ENCODE results near the gene GOLGA8S. TPM values are rescaled to one million over a fixed set of nuclear protein-coding genes. Genes with fewer than 3 reads are reported as not detected.
"Not testable (repeated sequence)": the region's sequence is repeated elsewhere in the genome, so short reads cannot be mapped to it uniquely, and the experiment has no call there.

GOLGA8S gene
- polyA plus RNA-seq, 6 donors from 2014 or later: not detected

- H3K27ac Mint-ChIP-seq; H3K27me3 Mint-ChIP-seq; H3K4me1 Mint-ChIP-seq; ATAC-seq (ENCODE audit: low read depth in 2 of 2); H3K4me3 Mint-ChIP-seq; H3K9me3 Mint-ChIP-seq; H3K36me3 Mint-ChIP-seq; DNase-seq: not testable (repeated sequence)
These were observed 24.4 kb downstream of the GOLGA8S start for GRCh38 chr15:23378946-23379345.

- not testable (repeated sequence) for ATAC-seq (ENCODE audit: low read depth in 2 of 2); DNase-seq; H3K4me1 Mint-ChIP-seq; H3K27ac Mint-ChIP-seq; H3K4me3 Mint-ChIP-seq; H3K9me3 Mint-ChIP-seq; H3K36me3 Mint-ChIP-seq; H3K27me3 Mint-ChIP-seq
These were observed 26.2 kb downstream of the GOLGA8S start for GRCh38 chr15:23380700-23381099.

GRCh38 chr15:23381192-23381591 is 26.6 kb downstream of the GOLGA8S start:
- not testable (repeated sequence) for DNase-seq; H3K27ac Mint-ChIP-seq; H3K9me3 Mint-ChIP-seq; H3K36me3 Mint-ChIP-seq; H3K27me3 Mint-ChIP-seq; ATAC-seq (ENCODE audit: low read depth in 2 of 2); H3K4me3 Mint-ChIP-seq; H3K4me1 Mint-ChIP-seq

GRCh38 chr15:23384371-23384770 is 29.8 kb downstream of the GOLGA8S start:
- Mint-ChIP-seq H3K4me1 (peaks cover 0 to 3% (median 0%) of the 10 kb centered on the region in 3 donors), H3K9me3 (peaks cover 0 to 1% (median 0%) of the 10 kb centered on the region in 7 donors), H3K4me3 (no peak overlapping the region), H3K27me3 (peaks cover 0 to 15% (median 7%) of the 10 kb centered on the region in 3 donors), H3K36me3 (no peaks in the 10 kb centered on the region), H3K27ac (no peak overlapping the region)
- no peak for ATAC-seq (ENCODE audit: low read depth in 2 of 2)
- no peak for DNase-seq

GRCh38 chr15:23385886-23386430 is 31.4 kb downstream of the GOLGA8S start:
- no peak for ATAC-seq (ENCODE audit: low read depth in 2 of 2)
- no peak overlapping the region for H3K4me3 Mint-ChIP-seq
- H3K9me3 Mint-ChIP-seq: peaks cover 0 to 1% (median 0%) of the 10 kb centered on the region in 7 donors
- no peaks in the 10 kb centered on the region for H3K36me3 Mint-ChIP-seq
- H3K27me3 Mint-ChIP-seq: peaks cover 5 to 15% (median 7%) of the 10 kb centered on the region in 3 donors
- H3K27ac Mint-ChIP-seq: no peak overlapping the region
- DNase-seq: no peak
- H3K4me1 Mint-ChIP-seq: peaks cover 0 to 3% (median 0%) of the 10 kb centered on the region in 3 donors

GRCh38 chr15:23387621-23388190 is 33.2 kb downstream of the GOLGA8S start:
- no peak overlapping the region for H3K4me3 Mint-ChIP-seq
- DNase-seq (no peak), ATAC-seq (ENCODE audit: low read depth in 2 of 2) (no peak)
- peaks cover 5 to 10% (median 7%) of the 10 kb centered on the region in 3 donors for H3K27me3 Mint-ChIP-seq
- peak overlapping the region in 1 of 6 donors; percentile 44 for H3K27ac Mint-ChIP-seq
- H3K4me1 Mint-ChIP-seq: peaks cover 0 to 3% (median 0%) of the 10 kb centered on the region in 3 donors
- H3K36me3 Mint-ChIP-seq: no peaks in the 10 kb centered on the region
- H3K9me3 Mint-ChIP-seq: peaks cover 0 to 1% (median 0%) of the 10 kb centered on the region in 7 donors

GRCh38 chr15:23395030-23395692 is 40.6 kb downstream of the GOLGA8S start:
- H3K9me3 Mint-ChIP-seq: peaks cover 0 to 2% (median 0%) of the 10 kb centered on the region in 7 donors
- no peaks in the 10 kb centered on the region for H3K36me3 Mint-ChIP-seq
- H3K27me3 Mint-ChIP-seq: peaks cover 0 to 4% (median 0%) of the 10 kb centered on the region in 3 donors
- ATAC-seq (ENCODE audit: low read depth in 2 of 2) (no peak), DNase-seq (no peak)
- peak overlapping the region in 1 of 6 donors; percentile 35 for H3K27ac Mint-ChIP-seq
- no peak overlapping the region for H3K4me3 Mint-ChIP-seq
- no peaks in the 10 kb centered on the region for H3K4me1 Mint-ChIP-seq

- ATAC-seq (ENCODE audit: low read depth in 2 of 2): no peak
- no peaks in the 10 kb centered on the region for H3K27me3 Mint-ChIP-seq
- H3K9me3 Mint-ChIP-seq: peaks cover 0 to 2% (median 0%) of the 10 kb centered on the region in 7 donors
- no peak overlapping the region for H3K4me3 Mint-ChIP-seq
- no peak overlapping the region for H3K27ac Mint-ChIP-seq
- DNase-seq: no peak
- H3K4me1 Mint-ChIP-seq: no peaks in the 10 kb centered on the region
- no peaks in the 10 kb centered on the region for H3K36me3 Mint-ChIP-seq
These were observed 41.3 kb downstream of the GOLGA8S start for GRCh38 chr15:23395832-23396231.

- peak overlapping the region in 1 of 8 donors; percentile 47 for H3K4me3 Mint-ChIP-seq
- no peak overlapping the region for H3K27ac Mint-ChIP-seq
- DNase-seq (no peak), ATAC-seq (ENCODE audit: low read depth in 2 of 2) (no peak)
- H3K27me3 Mint-ChIP-seq: no peaks in the 10 kb centered on the region
- H3K36me3 Mint-ChIP-seq: no peaks in the 10 kb centered on the region
- H3K4me1 Mint-ChIP-seq: no peaks in the 10 kb centered on the region
- peaks cover 0 to 5% (median 0%) of the 10 kb centered on the region in 7 donors for H3K9me3 Mint-ChIP-seq
These were observed 43.2 kb downstream of the GOLGA8S start for GRCh38 chr15:23397779-23398178.

GRCh38 chr15:23398357-23398756 is 43.8 kb downstream of the GOLGA8S start:
- not testable (repeated sequence) for H3K4me3 Mint-ChIP-seq; H3K36me3 Mint-ChIP-seq; DNase-seq; ATAC-seq (ENCODE audit: low read depth in 2 of 2); H3K27me3 Mint-ChIP-seq; H3K9me3 Mint-ChIP-seq; H3K27ac Mint-ChIP-seq; H3K4me1 Mint-ChIP-seq

- not testable (repeated sequence) for H3K4me3 Mint-ChIP-seq; H3K9me3 Mint-ChIP-seq; DNase-seq; ATAC-seq (ENCODE audit: low read depth in 2 of 2); H3K36me3 Mint-ChIP-seq; H3K4me1 Mint-ChIP-seq; H3K27ac Mint-ChIP-seq; H3K27me3 Mint-ChIP-seq
These were observed 44.7 kb downstream of the GOLGA8S start for GRCh38 chr15:23399207-23399606.

GRCh38 chr15:23401627-23402026 is 47.1 kb downstream of the GOLGA8S start:
- Mint-ChIP-seq H3K27me3 (no peaks in the 10 kb centered on the region), H3K27ac (no peak overlapping the region), H3K9me3 (peaks cover 0 to 6% (median 4%) of the 10 kb centered on the region in 7 donors), H3K4me3 (peak overlapping the region in 1 of 8 donors; percentile 23), H3K4me1 (no peaks in the 10 kb centered on the region), H3K36me3 (no peaks in the 10 kb centered on the region)
- ATAC-seq (ENCODE audit: low read depth in 2 of 2): no peak
- no peak for DNase-seq

- Mint-ChIP-seq H3K4me3 (no peak overlapping the region), H3K9me3 (peaks cover 0 to 6% (median 5%) of the 10 kb centered on the region in 7 donors), H3K27ac (no peak overlapping the region), H3K36me3 (no peaks in the 10 kb centered on the region), H3K27me3 (no peaks in the 10 kb centered on the region), H3K4me1 (no peaks in the 10 kb centered on the region)
- no peak for DNase-seq
- ATAC-seq (ENCODE audit: low read depth in 2 of 2): no peak
These were observed 47.6 kb downstream of the GOLGA8S start for GRCh38 chr15:23402140-23402539.

- no peak overlapping the region for H3K4me3 Mint-ChIP-seq
- DNase-seq (no peak), ATAC-seq (ENCODE audit: low read depth in 2 of 2) (no peak)
- H3K27ac Mint-ChIP-seq: no peak overlapping the region
- no peaks in the 10 kb centered on the region for H3K36me3 Mint-ChIP-seq
- H3K9me3 Mint-ChIP-seq: peaks cover 0 to 6% (median 5%) of the 10 kb centered on the region in 7 donors
- H3K4me1 Mint-ChIP-seq: no peaks in the 10 kb centered on the region
- H3K27me3 Mint-ChIP-seq: no peaks in the 10 kb centered on the region
These were observed 48.0 kb downstream of the GOLGA8S start for GRCh38 chr15:23402544-23402943.
